NCI-H2171 (cell line): ENCODE measurements around the gene CITED1.

Experiments used
- DNase-seq: peaks from one replicate; lab custom pipeline; 2025; lab: John Stamatoyannopoulos, UW

The CITED1 gene

DNA sequence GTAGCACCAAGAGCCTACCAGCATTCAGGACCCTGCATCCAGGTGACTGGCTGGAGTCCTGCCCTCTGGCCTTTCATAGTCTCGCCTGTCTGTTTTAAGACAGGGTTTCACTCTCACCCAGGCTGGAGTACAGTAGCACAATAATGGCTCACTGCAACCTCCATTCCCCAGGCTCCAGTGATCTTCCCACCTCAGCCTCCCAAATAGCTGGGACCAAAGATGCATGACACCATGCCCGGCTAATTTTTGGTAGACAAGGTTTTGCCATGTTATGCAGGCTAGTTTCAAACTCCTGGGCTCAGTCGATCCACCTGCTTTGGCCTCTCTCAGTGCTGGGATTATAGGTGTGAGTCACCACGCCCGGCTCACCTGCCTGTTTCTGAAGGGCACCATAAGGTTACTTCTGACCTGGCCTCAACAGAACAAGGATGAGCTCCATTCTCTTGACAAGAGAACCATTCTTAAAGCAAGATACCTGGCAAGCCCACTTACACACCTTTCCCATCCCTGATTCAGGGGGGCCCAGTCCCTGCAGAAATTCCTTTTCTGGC lies 35.3 kb downstream of the CITED1 start:
- DNase-seq: no peak

DNA sequence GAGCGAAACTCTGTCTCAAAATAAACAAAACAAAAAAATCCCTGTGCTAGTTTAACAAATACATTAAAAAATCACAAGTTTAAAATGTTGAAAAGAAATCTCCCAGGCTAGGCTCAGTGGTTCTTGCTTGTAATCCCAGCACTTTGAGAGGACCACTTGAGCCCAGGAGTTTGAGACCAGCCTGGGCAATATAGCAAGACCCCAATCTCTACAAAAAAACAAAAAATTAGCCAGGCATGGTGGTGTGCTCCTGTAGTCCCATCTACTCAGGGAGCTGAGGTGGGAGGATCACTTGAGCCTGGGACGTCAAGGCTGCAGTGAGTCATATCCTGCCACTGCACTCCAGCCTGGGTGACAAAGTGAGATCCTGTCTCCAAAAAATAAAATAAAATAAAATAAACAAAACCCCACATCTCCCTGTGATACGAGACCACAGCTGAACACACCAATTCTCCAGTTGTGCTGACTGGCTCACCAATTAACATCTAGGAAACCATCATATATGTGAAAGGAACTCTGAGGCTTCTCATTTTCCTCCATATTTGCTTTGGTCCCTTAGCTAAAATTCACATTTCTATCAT lies 36.0 kb downstream of the CITED1 start:
- DNase-seq: no peak

DNA sequence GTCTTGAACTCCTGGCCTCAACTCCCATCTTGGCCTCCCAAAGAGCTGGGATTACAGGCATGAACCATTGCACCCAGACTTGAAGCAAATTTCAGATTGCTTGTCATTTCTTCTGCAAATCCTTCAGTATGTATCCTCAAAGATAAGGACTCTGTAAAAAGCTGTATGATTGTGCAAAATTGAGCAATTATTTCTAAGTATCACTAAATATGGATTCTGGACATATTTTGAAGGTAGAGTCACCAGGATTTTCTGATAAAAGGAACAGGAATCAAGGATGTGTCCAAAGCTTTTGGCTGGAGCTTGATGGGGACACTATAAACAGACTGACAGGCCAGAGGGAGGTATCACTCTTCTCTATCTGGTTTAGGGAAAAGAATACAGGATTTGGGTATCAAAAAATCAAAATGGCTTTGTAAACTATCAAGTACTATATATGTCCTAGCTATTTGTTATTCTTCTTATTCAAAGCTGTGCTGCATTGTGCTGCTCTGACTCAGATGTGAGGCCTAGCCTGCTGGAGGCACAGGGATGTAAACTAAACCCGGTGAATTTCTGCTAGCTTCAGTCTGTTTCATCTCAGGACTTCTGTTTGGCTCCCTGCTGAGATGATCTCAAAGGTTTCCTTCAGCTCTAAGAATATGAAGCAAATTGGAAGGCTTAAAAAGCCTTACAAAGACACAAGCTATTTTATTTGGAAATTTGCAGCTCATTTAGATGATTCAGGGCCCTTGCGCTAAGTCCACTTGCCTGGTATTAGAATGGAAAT lies 36.9 kb downstream of the CITED1 start:
- DNase-seq: no peak

DNA sequence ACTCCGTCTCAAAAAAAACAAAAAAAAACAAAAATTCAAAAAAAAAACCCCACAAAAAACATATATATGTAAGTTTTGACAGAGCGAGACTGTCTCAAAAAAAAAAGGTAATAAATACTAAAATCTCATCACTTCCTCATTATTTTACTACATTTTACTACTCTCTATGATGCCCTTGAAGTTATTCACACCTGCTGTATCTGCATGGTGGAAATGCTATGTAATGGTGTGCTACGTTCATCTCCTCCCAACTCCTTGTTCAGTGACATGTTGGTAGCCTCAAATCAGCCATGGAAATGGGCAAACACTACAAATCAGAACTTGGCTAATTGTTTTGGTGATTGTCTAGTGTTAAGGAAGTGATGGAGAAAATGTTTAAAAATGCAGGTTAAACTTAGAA lies 40.5 kb downstream of the CITED1 start:
- DNase-seq: no peak

DNA sequence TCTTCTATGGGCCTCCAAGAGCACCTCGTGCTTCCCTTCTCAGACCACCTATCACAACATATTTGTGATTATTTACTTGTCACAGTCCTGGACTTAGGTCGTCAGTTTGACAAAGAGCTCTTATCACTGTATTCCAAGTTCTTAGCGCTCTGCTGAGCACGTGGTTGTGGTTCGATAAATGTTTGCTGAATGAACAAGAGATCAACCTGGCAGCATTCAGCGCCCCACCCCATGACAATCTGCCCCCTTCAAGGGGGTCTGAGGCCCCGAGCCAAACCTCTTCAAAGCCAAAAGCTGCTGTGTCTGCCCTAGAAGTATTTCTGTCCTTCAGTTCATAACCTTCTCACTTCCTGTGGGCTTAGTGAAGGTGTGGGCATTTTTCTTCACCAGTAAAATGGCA lies 43.6 kb downstream of the CITED1 start:
- no peak for DNase-seq

DNA sequence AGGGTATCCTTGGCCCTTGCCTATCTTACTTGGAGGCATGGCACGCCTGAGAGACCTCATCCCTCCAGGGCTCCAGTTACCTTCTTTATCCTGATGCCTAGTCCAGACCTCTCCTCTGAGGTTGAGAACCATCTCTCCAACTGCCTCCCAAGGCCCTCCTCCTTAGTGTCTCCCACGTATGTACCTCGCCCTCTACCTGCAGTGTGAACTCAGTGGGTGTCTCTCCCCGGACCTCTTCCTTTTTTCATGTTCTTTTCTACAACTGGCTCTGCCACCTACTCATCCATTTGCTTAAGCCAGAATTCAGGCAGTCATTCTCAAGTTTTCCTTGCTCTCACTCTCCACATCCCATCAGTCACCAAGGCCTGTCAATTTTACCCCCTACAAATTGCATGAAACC lies 45.3 kb downstream of the CITED1 start:
- no peak for DNase-seq

DNA sequence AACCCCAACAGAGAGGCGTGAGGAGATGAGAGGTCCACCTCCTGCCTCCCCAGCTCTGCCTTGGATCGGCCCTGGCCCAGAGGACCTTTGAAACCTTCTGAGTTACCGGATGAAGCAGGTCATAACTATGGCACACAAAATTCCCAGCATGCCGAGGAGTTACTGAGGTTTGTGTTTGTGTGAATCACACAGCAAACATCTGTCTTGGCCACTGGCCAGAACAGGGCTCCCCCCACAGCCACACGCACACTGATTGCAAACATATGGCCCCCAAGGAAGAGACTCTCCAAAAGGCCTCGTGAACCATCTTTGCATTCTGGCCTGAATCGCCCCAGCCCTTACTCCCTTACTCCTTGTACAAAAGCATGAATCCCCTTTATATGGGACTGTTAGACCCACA lies 47.5 kb downstream of the CITED1 start:
- no peak for DNase-seq

DNA sequence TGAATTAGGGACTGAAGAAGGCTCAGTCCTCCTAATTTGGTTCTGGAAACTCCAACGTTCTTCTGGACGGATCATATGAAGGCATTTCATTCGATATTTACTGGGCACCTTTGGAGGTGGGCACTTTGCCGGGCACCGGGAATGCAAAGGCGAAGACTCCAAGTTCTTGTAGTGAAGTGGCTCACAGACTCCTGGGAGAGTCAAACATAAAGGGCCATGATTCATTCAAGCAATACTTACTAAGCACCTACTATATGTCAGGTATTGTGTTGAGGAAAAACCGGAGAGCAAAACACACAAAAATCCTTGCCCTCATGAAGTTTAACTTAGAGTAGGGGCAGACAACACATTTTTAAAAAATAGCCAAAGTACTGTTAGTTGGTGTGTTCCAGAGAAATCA lies 49.9 kb downstream of the CITED1 start:
- DNase-seq: no peak

DNA sequence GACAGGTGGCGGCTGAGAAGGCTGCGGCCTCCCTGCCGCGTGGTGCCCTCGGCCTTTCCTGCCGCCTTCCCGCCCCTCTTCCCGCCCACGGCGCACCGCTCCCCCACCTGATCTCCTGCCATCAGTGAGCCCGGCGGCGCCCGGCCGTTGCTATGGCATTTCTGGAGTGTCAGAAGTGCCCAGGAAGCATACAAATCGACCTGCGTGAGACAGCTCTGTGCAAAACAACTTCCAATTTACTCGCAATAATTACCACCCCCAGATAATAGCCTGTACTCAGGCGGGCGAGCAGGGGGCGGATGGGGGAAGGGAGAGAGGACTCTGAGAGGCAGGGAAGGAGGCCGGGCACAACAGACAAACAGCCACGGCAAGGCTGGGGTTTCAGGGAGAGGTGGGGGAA lies 50.3 kb downstream of the CITED1 start:
- peak; percentile 11 for DNase-seq

DNA sequence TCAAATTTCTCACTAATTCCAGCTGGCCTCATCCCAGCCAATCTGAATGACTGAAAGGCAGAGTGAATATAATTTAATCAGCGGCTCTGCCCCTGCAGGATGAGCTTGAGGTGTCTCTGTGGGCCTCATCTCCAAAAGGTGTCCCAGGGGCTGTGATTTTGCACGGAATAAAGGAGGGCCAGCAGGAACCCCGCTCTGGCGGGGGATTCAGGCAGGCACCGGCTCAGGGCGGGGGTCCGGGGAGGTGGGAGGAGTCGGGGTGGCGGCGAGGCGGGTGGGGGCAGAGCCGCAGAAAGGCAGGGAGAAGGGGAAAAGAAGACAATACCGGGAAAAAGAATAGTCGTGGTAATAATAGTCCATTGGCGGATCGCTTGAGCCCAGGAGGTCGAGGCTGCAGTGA lies 50.9 kb downstream of the CITED1 start:
- no peak for DNase-seq

DNA sequence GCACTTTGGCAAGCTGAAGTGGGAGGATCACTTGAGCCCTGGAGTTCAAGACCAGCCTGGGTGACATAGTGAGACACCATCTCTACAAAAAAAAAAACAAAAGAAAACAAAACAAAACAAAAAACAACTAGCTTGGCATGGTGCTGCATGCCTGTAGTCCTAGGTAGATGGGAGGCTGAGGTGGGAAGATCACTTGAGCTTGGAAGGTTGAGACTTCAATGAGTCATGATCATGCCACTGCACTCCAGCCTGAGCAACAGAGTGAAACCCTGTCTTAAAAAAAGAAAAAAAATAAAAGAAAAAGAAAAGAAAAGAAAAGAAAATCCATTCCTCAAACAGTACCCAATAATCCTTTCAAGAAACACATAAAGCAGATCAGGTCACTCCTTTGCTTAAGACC lies 52.0 kb downstream of the CITED1 start:
- DNase-seq: no peak
